HG02840 (cell line): ENCODE measurements around the gene GARIN5B.
"Not testable (repeated sequence)": the region's sequence is repeated elsewhere in the genome, so short reads cannot be mapped to it uniquely, and the experiment has no call there.

Experiments
- ATAC-seq: cut with Tn5 transposase; IDR thresholded peaks from one replicate; pipeline ENCODE4 v1.9.1; 2021; ENCODE audit warnings: mild to moderate bottlenecking, moderate library complexity, moderate number of reproducible peaks; ENCODE audit not compliant: unreplicated experiment, low FRiP score

The GARIN5B gene

DNA sequence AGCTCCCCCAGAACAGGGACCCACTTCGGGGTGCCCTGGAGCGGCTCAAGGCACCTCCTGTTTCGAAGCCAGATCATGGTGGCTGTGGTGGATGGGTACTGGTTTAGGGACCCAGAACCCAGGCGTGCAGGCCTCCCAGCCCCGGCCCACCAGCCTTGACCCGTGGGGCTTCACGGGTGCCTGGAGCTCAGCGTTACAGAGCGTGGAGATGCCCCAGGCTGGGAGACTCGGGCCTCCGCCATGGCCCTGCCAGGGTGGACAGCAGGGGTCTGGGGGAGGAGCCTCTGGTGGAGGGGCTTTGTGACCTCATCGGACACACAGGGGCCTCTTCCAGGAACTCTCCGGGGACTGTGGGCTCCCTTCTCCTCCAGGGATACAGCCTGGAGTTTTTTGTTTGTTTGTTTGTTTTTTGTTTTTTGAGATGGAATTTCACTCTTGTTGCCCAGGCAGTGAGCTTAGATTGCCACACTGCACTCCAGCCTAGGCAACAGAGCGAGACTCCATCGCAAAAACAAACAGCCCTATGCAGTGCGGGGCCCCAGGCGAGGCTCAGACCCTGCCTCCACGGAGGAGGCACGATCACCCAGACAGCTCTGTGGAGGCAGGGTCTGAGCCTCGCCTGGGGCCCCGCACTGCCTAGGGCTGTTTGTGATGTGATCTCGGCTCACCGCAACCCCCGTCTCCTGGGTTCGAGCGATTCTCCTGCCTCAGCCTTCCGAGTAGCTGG, at the start of gene GARIN5B:
TSS of gene GARIN5B (minus strand) at position 271 of the 727 bp plus-strand sequence. CDS start at position 77, 194 bp downstream.
- ATAC-seq = no peak

DNA sequence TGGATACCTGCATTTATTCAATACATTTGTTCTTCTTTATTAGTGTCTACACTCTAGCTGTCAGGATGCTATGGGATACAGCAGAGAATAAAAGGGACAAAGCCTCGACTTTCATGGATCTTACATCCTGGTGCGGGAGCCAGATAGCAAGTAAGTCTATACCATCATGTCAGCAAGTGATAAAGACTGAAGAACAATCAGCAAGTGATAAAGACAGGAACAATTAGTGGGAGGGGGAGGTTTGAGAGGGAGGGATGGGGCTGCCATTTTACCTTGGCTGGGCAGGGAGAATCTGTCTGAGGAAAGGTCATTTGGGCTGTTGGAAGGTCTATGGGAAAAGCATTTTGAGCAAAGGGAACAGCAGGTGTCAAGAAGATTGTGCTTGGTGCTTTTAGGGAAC, 47.1 kb upstream of the GARIN5B start:
- no peak for ATAC-seq

DNA sequence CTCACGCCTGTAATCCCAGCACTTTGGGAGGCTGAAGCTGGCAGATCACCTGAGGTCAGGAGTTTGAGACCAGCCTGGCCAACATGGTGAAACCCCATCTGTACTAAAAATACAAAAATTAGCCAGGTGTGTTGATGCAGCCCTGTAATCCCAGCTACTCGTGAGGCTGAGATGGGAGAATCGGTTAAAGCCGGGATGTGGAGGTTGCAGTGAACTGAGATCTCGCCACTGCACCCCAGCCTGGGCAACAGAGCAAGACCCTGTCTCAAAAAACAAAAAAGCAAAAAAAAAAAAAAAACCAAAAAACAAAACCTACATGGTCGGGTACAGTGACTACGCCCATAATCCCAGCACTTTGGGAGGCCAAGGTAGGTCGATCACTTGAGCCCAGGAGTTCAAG, 46.1 kb upstream of the GARIN5B start:
- ATAC-seq = not testable (repeated sequence)

DNA sequence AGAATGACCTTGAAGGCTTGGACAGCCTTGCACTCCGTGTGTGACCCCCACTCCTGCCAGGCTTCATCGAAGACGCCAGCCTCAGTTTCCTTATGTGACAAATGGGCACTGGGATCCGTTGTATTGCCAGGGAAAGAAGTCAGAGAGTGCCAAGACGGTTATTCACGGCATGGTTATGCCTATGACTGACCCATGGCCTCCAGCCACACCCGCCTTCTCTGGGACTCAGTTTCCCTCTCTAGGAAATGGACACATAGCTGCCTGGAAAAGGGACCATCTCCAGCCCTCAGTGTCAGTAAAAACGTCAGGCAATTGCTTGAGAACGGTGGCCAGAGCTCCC, 45.4 kb upstream of the GARIN5B start:
- ATAC-seq = no peak

DNA sequence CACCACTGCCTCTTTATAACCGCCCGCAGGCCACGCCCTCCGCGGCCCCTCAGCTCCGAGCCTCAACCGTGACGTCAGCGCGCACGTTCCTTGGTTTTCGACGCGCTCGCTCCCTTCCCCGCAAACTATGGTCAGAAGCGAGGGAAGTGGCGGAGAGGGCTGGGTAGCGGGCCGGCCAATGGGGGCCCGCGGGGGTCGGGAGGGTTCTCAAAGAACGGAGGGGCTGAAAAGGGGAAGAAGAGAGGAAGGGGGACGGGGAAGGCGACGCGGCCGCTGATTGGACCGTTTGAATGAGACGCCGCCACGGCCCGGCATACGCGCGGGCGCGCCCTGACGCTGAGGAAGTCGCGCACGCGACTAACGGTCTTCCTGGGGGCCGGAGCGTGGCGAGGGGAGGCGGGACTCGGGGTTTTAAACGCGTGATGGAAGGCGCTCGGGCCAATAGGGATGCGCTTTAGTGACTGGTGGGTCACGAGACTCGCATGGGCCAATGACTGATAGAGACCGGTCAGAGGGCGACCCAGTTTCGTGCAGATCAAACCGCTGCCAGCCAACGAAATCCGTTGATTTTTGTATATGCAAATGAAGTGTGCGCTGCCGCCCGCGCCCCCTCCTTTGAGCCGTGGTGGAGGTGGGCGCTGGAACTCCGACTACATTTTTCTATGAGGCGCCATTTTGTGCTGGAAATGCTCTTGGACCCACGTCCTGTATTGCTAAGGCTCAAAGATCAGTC, 44.9 kb upstream of the GARIN5B start:
- ATAC-seq = peak; percentile 82

DNA sequence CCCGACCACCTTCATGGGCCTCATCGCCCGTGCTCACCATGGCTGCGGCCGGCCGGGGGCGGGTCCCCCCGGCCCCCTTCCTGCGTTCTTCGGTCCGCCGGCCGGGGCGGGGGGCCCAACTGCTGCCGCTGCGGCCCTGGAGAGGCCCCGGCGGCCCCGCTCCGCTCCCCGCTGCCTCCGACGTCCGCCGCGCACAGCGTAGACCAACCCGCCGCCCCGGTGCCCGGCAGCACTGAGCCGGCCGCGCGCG, 44.4 kb upstream of the GARIN5B start, which contains the start of gene UBE2S:
TSS of gene UBE2S (minus strand) at position 239 of the 250 bp plus-strand sequence. CDS start at position 40, 199 bp downstream.
- ATAC-seq = peak; percentile 20

DNA sequence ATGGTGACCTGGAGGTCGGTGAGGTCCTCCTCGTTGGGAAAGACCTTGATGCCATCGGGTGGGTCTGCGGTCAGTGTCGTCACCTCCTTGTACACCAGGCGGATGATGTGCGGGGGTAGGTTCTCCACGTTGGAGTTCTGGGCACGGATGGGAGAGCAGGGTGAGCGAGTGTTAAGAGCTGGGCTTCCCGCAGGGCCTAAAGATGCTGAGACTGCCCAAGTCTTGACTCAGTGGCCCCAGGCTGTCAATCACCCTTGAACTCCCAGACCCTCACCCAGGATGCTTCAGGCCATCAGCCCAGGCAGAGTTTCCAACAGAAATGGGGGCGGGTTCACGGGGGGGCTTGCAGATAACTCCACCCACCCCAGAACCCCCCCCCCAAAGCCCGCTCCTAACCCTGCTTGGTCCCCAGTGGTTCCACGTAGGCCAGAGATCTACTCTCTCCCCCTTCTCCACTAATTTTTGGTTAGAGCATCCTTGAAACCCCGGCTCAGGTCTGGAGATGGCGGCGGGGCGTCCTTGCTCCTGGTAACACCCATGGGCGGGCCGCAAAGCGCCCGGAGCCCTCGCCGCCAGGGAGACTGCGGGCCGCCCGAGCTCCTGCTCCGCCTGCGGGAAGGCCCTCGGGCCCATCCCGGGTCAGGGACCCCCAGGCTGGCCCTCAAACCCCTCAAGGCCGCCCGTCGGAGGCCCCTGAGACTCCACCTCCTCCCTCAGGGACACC, 43.9 kb upstream of the GARIN5B start:
- ATAC-seq = no peak

DNA sequence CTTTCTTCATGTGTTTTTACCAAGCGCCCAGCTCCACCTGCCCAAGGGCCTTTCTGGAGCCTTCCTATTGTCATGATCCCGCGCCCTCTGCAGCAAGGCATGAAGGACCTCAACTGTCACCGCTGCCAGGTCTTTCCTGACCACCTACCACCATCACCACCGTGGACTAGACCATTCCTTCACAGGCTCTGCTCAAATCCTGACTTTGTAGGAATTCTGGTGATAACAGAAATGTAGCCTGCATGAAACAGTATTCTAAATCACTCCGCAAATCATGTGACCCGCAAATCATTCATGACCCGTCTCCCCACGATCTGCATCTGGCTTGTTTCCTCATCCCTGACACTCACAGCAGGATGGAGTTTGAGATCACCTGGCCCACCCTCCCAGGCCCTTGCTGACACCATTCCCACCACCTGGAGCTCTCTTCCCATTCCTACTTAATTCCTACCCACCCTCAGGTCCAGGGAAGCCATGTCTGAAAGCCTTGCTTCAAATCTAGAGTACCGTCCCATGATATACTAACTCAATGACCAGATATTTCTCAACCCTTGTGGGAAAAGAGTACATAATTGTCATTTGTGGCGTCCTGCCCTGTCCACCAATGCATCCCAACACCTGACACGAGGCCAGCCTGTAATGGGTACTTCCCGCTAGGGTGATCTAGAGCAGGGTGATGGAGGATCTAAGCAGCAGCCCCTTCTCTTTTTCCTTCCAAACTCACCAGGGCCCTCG, 43.2 kb upstream of the GARIN5B start:
- ATAC-seq = no peak

DNA sequence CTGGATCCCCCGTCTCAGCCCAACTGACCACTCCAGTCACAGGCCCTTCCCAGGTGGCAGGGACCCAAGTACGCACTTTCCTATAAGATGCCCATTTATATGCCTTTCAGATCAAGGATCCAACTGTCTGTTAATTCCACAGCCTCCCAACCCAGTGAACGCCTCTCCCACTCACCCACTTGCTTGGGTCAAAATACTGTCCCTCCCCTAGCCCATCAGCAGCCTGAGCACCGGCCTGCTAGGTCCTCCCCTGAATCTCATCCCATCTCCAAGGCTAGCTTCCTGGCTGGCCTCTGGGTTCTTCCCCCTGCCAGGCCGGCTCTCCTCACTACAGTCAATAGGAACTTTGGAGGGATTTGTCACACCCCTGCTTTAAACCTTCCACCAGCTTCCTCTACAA, 42.6 kb upstream of the GARIN5B start:
- ATAC-seq = no peak

DNA sequence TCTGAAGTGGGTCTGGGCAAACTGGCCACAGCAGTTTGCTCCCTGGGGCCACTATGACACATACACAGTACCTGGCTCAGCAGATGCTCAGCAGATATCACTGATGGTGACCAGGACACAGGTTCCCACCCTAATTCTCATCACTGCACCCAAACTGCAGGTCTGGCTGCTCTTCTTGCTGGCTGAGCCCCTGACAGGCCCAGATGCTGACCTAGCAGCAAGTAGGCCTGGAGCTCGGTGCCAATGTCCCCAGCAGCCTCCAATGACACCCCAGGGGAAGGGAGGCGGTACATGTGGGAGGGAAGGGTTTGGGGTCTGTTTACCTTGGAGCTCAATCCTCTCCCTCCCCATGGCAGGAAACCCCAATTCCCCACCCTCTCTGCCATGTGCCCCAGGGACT, 39.4 kb upstream of the GARIN5B start:
- no peak for ATAC-seq

DNA sequence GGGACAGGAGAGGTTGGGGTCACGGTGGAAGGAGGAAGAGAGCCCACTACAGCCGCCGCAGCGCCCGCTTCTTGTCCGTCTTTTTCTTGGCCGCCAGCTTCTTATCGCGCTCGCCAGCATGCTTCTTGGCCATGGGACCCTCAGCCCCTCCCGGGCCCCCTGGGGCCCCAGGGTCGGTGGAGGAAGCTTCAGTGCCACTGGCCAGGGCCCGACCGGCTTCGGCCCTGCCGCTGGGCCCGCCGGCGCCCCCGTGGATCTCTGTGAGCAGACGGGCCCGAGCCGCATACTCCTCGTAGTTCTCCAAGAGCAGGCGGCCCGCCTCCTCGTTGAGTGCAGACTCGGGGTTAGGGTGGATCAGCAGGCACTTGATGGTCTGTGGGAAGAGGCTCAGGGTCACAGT, 38.3 kb upstream of the GARIN5B start:
- ATAC-seq = not testable (repeated sequence)

DNA sequence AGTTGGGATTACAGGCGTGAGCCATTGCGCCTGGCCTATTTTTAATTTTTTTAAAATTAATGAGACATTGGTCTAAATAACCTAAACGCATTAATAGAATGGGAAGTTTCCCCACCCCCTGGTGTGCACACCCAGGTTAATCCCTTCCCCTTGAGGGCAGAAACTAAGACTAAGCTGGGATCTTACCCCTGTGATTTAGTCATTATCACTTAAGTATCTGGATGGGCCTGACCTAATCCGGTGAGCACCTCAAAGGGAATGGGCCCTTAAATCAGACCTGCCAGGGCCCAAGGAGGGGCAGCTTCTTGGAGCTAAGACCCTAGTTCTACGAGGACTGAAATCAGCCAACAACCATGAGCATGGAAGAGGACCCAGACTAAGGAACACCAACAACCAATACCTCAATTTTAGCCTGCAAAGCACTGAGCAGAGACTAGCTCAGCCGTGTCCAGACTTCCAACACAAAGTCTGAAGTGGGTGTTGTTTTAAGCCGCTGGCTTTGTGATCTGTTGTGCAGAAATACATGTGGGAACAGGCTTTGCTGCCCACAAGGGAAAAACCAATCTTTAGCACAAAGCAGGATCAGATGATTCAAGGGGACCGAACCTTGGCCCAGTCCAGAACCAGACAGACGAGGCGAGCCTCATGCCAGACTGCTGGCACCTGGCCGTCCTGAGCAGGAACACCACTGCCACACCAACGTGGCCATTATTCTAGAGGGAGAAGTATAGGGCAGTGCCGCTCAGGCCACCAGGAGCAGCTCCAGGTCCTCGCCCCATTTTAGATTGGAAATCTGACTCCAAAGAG, 37.4 kb upstream of the GARIN5B start:
- no peak for ATAC-seq

DNA sequence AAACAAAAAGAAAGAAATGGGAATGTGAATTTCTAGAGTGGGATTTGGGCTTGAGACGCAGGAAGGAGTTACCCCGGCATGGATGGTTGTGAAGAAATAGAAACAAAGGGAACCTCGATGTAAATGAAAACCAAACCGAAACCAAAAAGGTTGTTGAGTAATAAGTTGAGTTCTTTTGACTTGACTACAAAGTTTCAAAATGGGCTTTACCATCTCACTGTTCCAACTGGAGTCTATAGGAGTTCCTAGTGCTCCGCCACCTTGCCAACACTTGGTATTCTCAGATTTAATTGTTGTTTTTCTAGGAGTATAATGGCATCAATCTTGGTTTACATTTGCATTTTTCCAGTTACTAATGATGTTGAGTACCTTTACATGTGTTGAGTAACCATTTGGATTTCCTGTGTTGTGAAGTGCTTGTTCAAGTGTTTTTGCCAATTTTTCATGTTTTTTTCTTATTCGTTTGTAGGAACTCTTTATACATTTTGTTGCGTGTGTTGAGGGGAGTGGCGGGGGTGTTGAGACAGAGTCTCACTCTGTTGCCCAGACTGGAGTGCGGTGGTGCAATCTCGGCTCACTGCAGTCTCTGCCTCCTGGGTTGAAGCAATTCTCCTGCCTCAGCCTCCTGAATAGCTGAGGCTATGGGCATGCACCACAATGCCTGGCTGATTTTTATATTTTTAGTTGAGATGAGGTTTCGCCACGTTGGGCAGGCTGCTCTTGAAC, 35.3 kb upstream of the GARIN5B start:
- no peak for ATAC-seq

DNA sequence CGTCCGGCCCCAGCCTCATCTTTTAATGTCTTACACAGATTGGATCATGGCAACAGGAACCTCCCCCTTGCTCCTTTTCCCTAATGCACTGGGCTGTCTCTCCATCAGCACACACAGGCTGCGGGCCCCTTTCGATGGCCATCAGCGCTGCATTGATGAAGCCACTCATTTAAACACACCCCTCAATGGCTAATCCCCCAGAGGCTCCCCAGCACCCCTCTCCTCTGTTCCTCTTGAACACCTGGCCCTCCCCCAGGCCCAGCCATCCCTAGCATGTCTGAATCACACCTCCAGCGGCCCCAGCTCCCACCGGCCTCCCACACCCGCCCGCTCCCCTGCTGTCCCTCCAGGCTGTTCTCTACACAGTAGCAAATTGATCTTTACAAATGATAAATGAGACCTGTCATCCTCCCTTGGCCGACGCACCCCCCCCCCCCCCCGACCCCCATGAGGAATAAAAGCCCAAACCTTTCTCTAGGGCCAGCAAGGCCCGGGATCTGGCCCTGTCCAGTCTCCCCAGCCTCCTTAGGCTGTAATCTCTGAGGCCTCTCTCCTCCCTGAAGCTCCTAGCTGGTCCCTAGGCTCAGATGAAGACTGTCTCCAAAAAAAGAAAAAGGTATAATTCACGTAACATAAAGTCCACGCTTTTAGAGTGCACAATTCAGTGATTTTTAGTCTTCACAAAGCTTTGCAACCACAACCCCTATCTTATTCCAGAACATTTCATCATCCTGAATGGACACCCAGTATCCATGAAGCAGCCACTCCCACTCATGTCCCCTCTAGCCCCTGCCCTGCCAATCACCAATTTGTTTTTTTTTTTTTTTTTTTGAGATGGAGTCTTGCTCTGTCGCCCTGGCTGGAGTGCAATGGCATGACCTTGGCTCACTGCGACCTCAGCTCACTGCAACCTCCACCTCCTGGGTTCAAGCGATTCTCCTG, 30.0 kb upstream of the GARIN5B start:
- ATAC-seq = no peak

DNA sequence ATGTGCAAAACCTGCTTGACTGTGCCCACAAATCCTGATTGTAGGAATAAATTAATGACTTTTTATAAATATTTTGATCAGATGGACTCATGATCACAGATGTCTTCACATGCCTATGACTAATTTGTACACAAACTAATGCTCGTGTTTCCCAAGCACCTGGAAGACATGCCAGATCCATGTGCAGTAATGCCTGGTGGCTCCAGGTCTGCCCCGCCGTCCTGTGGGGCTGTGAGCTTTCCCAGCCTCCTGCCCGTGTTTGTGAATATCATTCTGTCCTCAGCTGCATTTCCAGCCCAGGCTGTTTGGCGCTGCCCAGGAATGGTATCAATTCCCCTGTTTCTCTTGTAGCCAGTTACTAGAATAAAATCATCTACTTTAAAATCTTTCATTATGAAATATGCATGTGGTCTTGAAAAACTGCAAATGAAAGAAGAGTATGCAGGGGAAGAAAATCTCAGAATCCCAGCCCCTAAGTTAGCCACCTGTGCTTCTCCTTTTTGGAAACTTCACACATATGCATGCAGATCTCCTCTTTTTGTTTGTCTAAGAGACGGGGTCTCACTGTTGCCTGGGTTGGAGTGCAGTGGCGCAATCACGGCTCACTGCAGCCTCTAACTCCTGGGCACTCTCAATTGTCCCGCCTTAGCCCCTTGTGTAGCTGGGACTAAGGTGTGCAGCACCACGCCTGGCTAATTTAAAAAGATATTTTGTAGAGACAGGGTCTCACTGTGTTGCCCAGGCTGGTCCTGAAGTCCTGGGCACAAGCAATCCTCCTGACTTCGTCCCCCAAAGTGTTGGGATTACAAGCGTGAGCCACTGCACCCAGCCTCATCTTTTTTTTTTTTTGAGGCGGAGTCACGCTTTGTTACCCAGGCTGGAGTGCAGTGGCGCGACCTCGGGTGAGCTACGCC, 28.9 kb upstream of the GARIN5B start:
- ATAC-seq = no peak

DNA sequence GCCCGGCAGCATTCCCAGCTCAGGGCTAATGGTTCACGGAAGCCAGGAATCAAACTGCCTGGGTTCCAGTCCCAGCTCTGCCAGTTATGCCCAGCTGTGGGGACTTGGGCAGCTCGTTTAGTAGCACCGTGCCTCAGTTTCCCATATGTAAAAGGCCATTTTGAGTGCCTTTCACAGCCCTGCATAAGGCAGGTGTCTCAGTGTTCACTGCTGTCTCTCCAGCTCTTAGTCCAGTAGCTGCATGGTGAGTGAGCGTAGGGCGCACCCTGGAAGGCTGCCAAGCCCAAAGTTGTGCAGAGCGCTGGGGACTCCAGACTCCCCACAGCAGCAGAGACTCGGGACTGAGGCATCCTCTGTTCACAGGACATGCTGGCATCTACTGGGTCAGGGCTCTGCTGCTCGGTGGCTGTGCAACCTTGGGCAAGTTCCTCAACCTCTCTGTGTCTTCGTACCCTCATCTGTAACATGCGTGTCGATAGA, 28.2 kb upstream of the GARIN5B start:
- no peak for ATAC-seq

DNA sequence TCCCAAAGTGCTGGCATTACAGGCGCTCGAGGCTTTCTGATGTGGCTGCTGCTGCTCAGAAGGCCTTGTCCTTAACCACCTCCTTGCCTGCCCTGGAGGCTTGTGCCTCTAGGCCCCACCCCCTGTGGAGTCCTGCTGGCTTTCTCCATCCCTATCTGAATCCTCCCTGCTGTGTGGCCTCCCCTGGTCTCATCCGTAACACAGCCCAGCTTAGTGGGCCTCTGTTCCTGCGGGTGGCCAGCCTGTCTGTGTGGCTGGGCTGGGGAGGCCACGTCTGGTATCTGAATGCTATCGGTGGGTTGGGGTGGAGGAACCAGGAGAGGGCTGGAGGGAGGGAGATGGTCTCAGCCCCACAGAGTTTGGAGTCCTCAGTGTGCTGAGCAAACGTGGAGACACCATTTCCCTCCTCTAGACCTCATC, 27.4 kb upstream of the GARIN5B start:
- no peak for ATAC-seq
